Fibroblast of the aortic adventitia (primary cell): Measurements from ENCODE around the gene CTBP1. TPM values are rescaled to one million over a fixed set of nuclear protein-coding genes. Genes with fewer than 3 reads are reported as not detected.

ENCODE experiments used
- DNase-seq: peaks from one replicate; pipeline ENCODE4 v3.0.0-alpha.2; 2010; ENCODE audit warnings: low read depth
- H3K4me3 ChIP-seq: 2 replicates; pipeline ENCODE4 v1.5.1; 2011; ENCODE audit warnings: low read depth, mild to moderate bottlenecking, control low read depth, low read length, moderate library complexity
- total RNA-seq: library from RNA; depleted of rRNA; stranded (reverse); fragments of >200 nt; gene quantifications from 2 replicates; pipeline ENCODE4 v1.2.3, GENCODE V29; 2012; ENCODE audit warnings: low replicate concordance
- TF ChIP-seq, protein P1 (sequence below): IDR thresholded peaks from 2 replicates; pipeline ENCODE4 v1.5.1; 2011; ENCODE audit warnings: mild to moderate bottlenecking, low read length, control low read depth, inconsistent platforms; ENCODE audit not compliant: insufficient read depth

The CTBP1 gene
- total RNA-seq, 1 donor: 141 TPM

DNA sequence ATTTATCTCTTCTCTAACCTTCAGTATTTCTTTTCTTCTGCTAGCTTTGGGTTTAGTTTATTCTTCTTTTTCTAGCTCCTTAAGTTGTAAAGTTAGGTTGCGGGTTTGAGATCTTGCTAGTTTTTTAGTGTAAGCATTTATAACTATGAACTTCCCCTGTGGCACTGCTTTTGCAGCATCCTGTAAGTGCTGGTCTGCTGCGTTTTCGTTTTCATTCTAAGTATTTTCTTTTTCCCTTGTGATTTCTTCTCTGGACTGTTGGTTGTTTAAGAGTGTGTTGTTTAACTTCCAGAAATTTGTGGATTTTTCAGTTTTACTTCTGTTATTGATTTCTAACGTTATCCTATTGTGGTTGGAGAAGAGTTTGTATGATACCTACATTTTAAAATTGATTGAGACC is 11.0 kb upstream of the CTBP1 start:
- no peak for DNase-seq
- no peak overlapping the region for H3K4me3 ChIP-seq
- TF ChIP-seq, protein P1, sequence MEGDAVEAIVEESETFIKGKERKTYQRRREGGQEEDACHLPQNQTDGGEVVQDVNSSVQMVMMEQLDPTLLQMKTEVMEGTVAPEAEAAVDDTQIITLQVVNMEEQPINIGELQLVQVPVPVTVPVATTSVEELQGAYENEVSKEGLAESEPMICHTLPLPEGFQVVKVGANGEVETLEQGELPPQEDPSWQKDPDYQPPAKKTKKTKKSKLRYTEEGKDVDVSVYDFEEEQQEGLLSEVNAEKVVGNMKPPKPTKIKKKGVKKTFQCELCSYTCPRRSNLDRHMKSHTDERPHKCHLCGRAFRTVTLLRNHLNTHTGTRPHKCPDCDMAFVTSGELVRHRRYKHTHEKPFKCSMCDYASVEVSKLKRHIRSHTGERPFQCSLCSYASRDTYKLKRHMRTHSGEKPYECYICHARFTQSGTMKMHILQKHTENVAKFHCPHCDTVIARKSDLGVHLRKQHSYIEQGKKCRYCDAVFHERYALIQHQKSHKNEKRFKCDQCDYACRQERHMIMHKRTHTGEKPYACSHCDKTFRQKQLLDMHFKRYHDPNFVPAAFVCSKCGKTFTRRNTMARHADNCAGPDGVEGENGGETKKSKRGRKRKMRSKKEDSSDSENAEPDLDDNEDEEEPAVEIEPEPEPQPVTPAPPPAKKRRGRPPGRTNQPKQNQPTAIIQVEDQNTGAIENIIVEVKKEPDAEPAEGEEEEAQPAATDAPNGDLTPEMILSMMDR: no peak

DNA sequence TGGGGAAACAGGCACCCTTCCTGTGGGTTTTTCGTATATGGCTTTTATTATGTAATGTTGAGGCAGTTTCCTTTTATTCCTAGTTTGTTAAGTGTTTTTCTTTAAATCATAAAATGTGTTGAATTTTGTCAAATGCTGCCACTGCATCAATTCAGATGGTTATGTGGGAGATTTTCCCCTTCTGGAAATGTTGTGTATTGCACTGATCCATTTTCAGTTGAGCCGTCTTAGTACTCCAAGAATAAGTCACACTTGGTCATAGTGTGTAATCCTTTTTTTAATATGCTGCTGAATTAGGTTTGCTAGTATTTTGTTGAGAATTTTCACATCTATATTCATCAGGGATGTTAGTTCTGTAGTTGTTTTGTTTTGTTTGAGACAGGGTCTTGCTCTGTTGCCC is 9.5 kb upstream of the CTBP1 start:
- TF ChIP-seq, protein P1: peak; percentile 17
- DNase-seq: no peak
- no peak overlapping the region for H3K4me3 ChIP-seq

DNA sequence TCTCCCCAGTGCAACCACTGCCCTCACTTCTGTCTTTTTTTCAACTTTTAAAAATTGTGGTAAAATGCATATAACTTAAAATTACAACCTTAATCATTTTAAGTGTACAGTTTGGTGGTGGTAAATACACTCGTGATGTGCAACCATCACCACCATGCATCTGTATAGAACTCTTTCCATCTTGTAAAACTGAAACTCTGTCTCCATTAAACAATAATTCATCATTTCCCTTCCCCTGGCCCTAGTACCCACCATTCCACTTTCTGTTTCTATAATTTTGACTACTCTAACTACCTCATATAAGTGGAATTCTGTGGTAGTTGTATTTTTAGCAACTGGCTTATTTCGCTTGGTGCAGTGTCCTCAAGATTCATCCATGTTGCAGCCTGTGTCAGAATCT is 6.8 kb upstream of the CTBP1 start:
- no peak for DNase-seq
- H3K4me3 ChIP-seq: no peak overlapping the region
- TF ChIP-seq, protein P1: no peak

DNA sequence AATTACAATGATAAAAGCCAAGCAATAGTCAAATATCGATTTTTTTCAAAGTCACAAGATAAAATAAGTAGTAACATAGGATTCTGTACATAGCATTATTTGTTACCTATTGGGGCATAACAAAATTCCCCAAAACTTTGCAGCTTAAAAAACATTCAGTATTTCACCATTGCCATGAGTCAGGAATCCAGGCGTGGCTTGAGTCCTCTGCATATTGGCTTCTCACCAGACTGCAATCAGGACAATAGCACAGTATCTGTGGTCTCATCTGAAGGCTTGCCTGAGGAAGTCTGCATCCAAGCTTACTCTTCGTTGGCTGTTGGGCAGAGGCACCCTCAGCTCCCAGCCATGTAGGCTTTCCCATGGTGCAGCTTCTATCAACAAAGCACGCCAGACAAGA is 6.2 kb upstream of the CTBP1 start:
- TF ChIP-seq, protein P1: no peak
- peak; percentile 36 for DNase-seq
- no peak overlapping the region for H3K4me3 ChIP-seq

DNA sequence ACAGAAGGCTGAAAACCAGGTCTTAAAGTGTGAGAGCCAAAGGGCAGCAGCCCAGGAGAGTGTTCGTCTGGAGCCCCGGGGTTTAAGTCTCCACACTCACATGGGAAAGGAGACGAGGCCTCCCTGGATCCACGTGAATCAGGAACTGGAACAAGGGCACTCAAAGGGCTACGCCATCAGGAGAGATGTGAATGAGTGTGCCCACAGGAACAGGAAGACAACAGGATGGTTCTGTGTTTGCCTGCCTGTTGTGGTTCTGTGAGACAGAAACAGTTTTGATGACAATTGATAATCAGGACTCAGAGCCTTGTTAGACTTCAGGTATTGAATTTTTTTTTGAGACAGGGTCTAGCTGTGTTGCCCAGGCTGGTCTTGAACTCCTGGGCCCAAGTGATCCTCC is 4.9 kb upstream of the CTBP1 start:
- TF ChIP-seq, protein P1: no peak
- no peak overlapping the region for H3K4me3 ChIP-seq
- no peak for DNase-seq

DNA sequence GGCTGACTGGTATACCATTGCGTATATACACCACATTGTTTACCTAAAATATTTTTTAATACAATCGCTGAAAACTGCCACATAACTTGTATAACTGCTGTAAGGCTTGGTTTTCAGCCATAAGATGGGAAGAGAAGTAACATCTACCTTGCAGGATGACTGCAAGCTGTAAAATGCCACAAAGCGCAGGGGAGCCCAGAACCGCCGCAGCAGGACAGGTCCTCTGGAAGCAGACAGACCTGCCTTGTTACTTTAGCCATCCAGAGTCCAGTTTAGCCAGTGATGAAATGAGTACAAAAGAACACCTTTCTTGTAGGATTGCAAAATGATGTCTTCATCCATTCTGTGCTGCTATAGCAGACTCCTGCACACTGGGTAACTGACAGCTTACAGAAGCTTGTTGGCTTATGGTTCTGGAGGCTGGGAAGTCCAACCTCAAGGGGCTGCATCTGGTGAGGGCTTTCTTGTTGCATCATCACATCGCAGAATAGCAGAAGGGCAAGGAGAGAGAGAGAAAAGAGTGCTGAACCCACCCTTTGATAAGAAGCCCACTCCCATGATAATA is 4.1 kb upstream of the CTBP1 start:
- no peak for DNase-seq
- no peak overlapping the region for H3K4me3 ChIP-seq
- TF ChIP-seq, protein P1: no peak

DNA sequence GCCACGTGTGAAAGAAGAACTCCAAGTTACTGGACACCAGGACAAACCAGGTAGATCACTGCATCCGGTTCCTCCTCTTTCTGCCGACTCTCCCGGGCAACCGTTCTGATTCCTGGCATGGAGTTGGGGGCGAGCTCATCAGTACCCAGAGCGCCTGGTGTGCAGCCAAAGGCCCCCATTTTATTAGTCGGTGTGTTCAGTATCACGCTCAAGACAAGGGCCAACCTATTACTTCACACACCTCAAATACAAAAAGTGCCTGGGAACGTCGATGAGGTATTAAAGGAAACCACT is 2.8 kb upstream of the CTBP1 start:
- no peak for DNase-seq
- no peak overlapping the region for H3K4me3 ChIP-seq
- TF ChIP-seq, protein P1: no peak
